HepG2 (cell line): ENCODE measurements around the gene CTNNA3. TPM values are rescaled to one million over a fixed set of nuclear protein-coding genes. Genes with fewer than 3 reads are reported as not detected.

Source experiments
- ATAC-seq: fragments of 200-7000 bp; cut with Tn5 transposase; 3 replicates; pipeline ENCODE4 v1.9.1; 2020; ENCODE audit warnings: mild to moderate bottlenecking, moderate library complexity
- BruUV-seq: library from RNA; stranded (reverse); fragments of 400-500 nt; replicated peaks from 2 replicates; lab custom pipeline; 2021; lab: Mats Ljungman, UMichigan
- CTCF ChIA-PET: fragments of 300-600 bp; formaldehyde crosslinking; extraction: SDS; loops from one replicate; lab custom pipeline; 2021; ENCODE audit warnings: low total read pairs, inconsistent platforms, low intra/inter-chr PET ratio; lab: Yijun Ruan, JAX
- POLR2A ChIA-PET: fragments of 350-600 bp; sonication (Branson Sonifier 250); formaldehyde crosslinking; loops from one replicate; lab custom pipeline; 2020; ENCODE audit warnings: antibody characterized with exemption, inconsistent platforms; lab: Yijun Ruan, JAX
- DNase-seq: peaks from one replicate; pipeline ENCODE4 v3.0.0-alpha.2; 2015; ENCODE audit warnings: low spot score
- FAIRE-seq: peaks from 3 replicates; lab custom pipeline; 2011; peaks lifted over from hg19 to GRCh38; lab: Jason Lieb, UNC
- H2AFZ ChIP-seq: one replicate; pipeline ENCODE4 v1.6.1; 2011; ENCODE audit warnings: low read length, inconsistent platforms
- H3K27ac ChIP-seq: fragments of 300-600 bp; 3 replicates; pipeline ENCODE4 v1.8.0; 2011; ENCODE audit warnings: mixed run types, mild to moderate bottlenecking, mixed read lengths, low read length, inconsistent platforms; ENCODE audit not compliant: insufficient read depth; ENCODE audit errors: extremely low read length
- H3K27me3 ChIP-seq, 2 experiments: fragments of 200-600 bp in 1 of 2; 2 replicates in 1 of 2; 3 replicates in 1 of 2; pipeline versions ENCODE4 v1.6.0 to v1.8.0; 2011; ENCODE audit warnings: low read length in 2 of 2, mild to moderate bottlenecking in 2 of 2, moderate library complexity in 2 of 2, inconsistent platforms in 1 of 2; ENCODE audit not compliant: insufficient read depth in 2 of 2, control insufficient read depth in 1 of 2
- H3K36me3 ChIP-seq, 2 experiments: fragments of 200-600 bp in 1 of 2; replicated peaks in 1 of 2; 2 replicates in 1 of 2; 3 replicates in 1 of 2; pipeline versions ENCODE4 v1.5.1 to v1.8.0; 2011; ENCODE audit warnings: low read length in 2 of 2, inconsistent platforms in 1 of 2; ENCODE audit not compliant: insufficient read depth in 2 of 2, control insufficient read depth in 1 of 2
- H3K4me1 ChIP-seq: 2 replicates; pipeline ENCODE4 v1.5.1; 2012; ENCODE audit warnings: low read length, inconsistent platforms; ENCODE audit not compliant: insufficient read depth
- H3K4me2 ChIP-seq: 2 replicates; pipeline ENCODE4 v1.6.0; 2011; ENCODE audit warnings: low read depth, low read length, inconsistent platforms
- H3K4me3 ChIP-seq, 3 experiments: fragments of 200-600 bp in 1 of 3; sonication (generic), shearing (Covaris generic) in 1 of 3; replicated peaks in 1 of 3; 2 replicates each; pipeline ENCODE4 v1.5.1; 2011 to 2016; ENCODE audit warnings: low read length in 3 of 3, inconsistent platforms in 2 of 3, low read depth in 2 of 3, mild to moderate bottlenecking in 2 of 3, control low read depth in 1 of 3, mixed read lengths in 1 of 3; ENCODE audit not compliant: insufficient read depth in 1 of 3
- H3K79me2 ChIP-seq: one replicate; pipeline ENCODE4 v1.6.1; 2011; ENCODE audit warnings: low read length, inconsistent platforms; ENCODE audit not compliant: insufficient read depth
- H3K9ac ChIP-seq: 2 replicates; pipeline ENCODE4 v1.6.0; 2011; ENCODE audit warnings: mild to moderate bottlenecking, low read depth, low read length, inconsistent platforms; ENCODE audit not compliant: insufficient read depth
- H3K9me3 ChIP-seq: 2 replicates; pipeline ENCODE4 v1.5.1; 2012; ENCODE audit warnings: mild to moderate bottlenecking, low read length
- H4K20me1 ChIP-seq: 2 replicates; pipeline ENCODE4 v1.6.0; 2011; ENCODE audit warnings: inconsistent platforms, mild to moderate bottlenecking, low read length, moderate library complexity; ENCODE audit not compliant: insufficient read depth
- BRD4 ChIP-seq: sonication (generic); formaldehyde crosslinking; IDR thresholded peaks from 2 replicates; pipeline ENCODE4 v1.4.0; 2020; ENCODE audit warnings: missing genetic modification reagents
- HOXA7 ChIP-seq: sonication (generic); formaldehyde crosslinking; IDR thresholded peaks from 2 replicates; pipeline ENCODE4 v1.8.1; 2022; ENCODE audit warnings: mild to moderate bottlenecking, missing genetic modification reagents, moderate library complexity
- KAT2B ChIP-seq: fragments of 150-350 bp; IDR thresholded peaks from 2 replicates; pipeline ENCODE4 v1.6.1; 2014; ENCODE audit warnings: low read depth, low read length, borderline replicate concordance
- NBN ChIP-seq: fragments of 450-650 bp; conservative IDR thresholded peaks from 2 replicates; pipeline ENCODE4 v1.6.1; 2017
- NFRKB ChIP-seq: fragments of 450-650 bp; IDR thresholded peaks from 2 replicates; pipeline ENCODE4 v1.6.1; 2017
- THYN1 ChIP-seq: sonication (generic); formaldehyde crosslinking; IDR thresholded peaks from 2 replicates; pipeline ENCODE4 v1.8.1; 2023; ENCODE audit warnings: low read depth, mild to moderate bottlenecking, moderate library complexity, missing genetic modification reagents, borderline replicate concordance
- ZNF205 ChIP-seq: IDR thresholded peaks from 2 replicates; pipeline ENCODE4 v1.6.1; 2018; ENCODE audit warnings: missing biosample characterization, missing genetic modification reagents
- ZNF207 ChIP-seq: fragments of 450-650 bp; IDR thresholded peaks from 2 replicates; pipeline ENCODE4 v1.6.1; 2016; ENCODE audit warnings: antibody characterized with exemption, borderline replicate concordance
- ZNF235 ChIP-seq: sonication (generic); formaldehyde crosslinking; IDR thresholded peaks from 2 replicates; pipeline ENCODE4 v1.8.1; 2023; ENCODE audit warnings: mild to moderate bottlenecking, missing genetic modification reagents, borderline replicate concordance
- ZNF274 ChIP-seq: sonication (generic); formaldehyde crosslinking; IDR thresholded peaks from 2 replicates; pipeline ENCODE4 v1.5.1; 2020; ENCODE audit warnings: mild to moderate bottlenecking, missing genetic modification reagents
- ZNF775 ChIP-seq: sonication (generic); formaldehyde crosslinking; IDR thresholded peaks from 2 replicates; pipeline ENCODE4 v1.4.0; 2020; ENCODE audit warnings: missing genetic modification reagents, mild to moderate bottlenecking, moderate library complexity, borderline replicate concordance
- WGBS: methylation state at CpG from one replicate; pipeline ENCODE4 v1.1.6; 2017; ENCODE audit warnings: low lambda C conversion rate; 5-methylcytosine and 5-hydroxymethylcytosine counted together
- in situ Hi-C: cut with HindIII; loops from 2 replicates; pipeline ENCODE4 v1.10.0; 2017; ENCODE audit warnings: low pct_unique_long_range_greater_than_20kb; ENCODE audit not compliant: extremely low pct_ligation_motif_present
- intact Hi-C: fragments of 100-400 bp; cut with micrococcal nuclease; formaldehyde crosslinking; loops from one replicate; pipeline ENCODE4 v1.10.0; 2022; ENCODE audit not compliant: unreplicated experiment
- polyA plus RNA-seq, 8 experiments: library from polyadenylated mRNA; depleted of rRNA in 3 of 8; stranded (reverse) in 7 of 8; unstranded in 1 of 8; fragments of >200 nt; fragmentation: Illumina TruSeq in 4 of 8; extraction: Trizol in 4 of 8; gene quantifications; 2 replicates each; pipeline versions ENCODE4 v1.2.1 to v1.2.3, GENCODE V29; 2011 to 2016; ENCODE audit warnings: low read depth in 4 of 8, missing spikeins in 1 of 8, mixed read lengths in 1 of 8; ENCODE audit not compliant: insufficient read depth in 1 of 8
- total RNA-seq, 5 experiments: library from RNA; depleted of rRNA; stranded (reverse); fragments of >200 nt; fragmentation: Illumina TruSeq; extraction: Trizol; gene quantifications; 2 replicates each; pipeline ENCODE4 v1.2.3, GENCODE V29; 2016; ENCODE audit warnings: low read depth in 1 of 5
- TF ChIP-seq, protein P1 (sequence below): sonication (generic); formaldehyde crosslinking; IDR thresholded peaks from 2 replicates; pipeline ENCODE4 v1.4.0; 2020; ENCODE audit warnings: mild to moderate bottlenecking, missing genetic modification reagents
- TF ChIP-seq, protein P2 (sequence below): IDR thresholded peaks from 2 replicates; pipeline ENCODE4 v1.6.1; 2016; ENCODE audit warnings: low read depth, borderline replicate concordance
- TF ChIP-seq, protein P3 (sequence below): sonication (generic); formaldehyde crosslinking; IDR thresholded peaks from 2 replicates; pipeline ENCODE4 v1.5.1; 2020; ENCODE audit warnings: missing genetic modification reagents, mild to moderate bottlenecking, borderline replicate concordance

Gene CTNNA3
- total and polyA plus RNA-seq, 2 of the 13 experiments (the other 11 are each of a cell fraction or from before 2014, with no cell fraction given), result not detected

DNA sequence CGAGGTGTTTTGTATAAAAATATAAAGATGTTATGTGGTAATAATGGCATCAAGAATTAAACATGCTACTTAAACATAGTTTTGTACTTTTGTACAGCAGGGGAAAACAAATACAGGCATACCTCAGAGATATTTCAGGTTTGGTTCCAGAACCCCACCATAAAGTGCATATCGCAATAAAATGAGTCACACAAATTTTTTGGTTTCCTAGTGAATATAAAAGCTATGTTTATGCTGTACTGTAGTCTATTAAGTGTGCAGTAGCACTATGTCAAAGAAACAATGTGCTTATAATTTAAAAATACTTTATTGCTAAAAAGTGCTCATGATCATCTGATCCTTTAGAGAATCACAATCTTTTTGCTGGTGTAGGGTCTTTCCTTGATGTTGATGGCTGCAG lies 752.4 kb downstream of the CTNNA3 start:
- no peaks in the 10 kb centered on the region for H3K27me3 ChIP-seq
- H3K4me3 ChIP-seq, result no peak overlapping the region
- H3K79me2 ChIP-seq, result no peaks in the 10 kb centered on the region
- no peak overlapping the region for H3K4me2 ChIP-seq
- H3K9ac ChIP-seq, result no peak overlapping the region
- DNase-seq (no peak), ATAC-seq (no peak), FAIRE-seq (no peak)
- WGBS, result 20% methylated on average over 2 of the region's 2 CpGs
- no peaks in the 10 kb centered on the region for H3K4me1 ChIP-seq
- H3K36me3 ChIP-seq, result no peaks in the 10 kb centered on the region
- H3K27ac ChIP-seq, result no peak overlapping the region
- ChIA-PET POLR2A (no interaction called here), CTCF (no interaction called here)
- BruUV-seq, result no TSS peak
- H4K20me1 ChIP-seq, result no peaks in the 10 kb centered on the region
- H3K9me3 ChIP-seq, result no peaks in the 10 kb centered on the region
- no peak overlapping the region for H2AFZ ChIP-seq
- in situ Hi-C loops, result no loop called here
- intact Hi-C loops, result no loop called here
- TF ChIP-seq, protein P1, sequence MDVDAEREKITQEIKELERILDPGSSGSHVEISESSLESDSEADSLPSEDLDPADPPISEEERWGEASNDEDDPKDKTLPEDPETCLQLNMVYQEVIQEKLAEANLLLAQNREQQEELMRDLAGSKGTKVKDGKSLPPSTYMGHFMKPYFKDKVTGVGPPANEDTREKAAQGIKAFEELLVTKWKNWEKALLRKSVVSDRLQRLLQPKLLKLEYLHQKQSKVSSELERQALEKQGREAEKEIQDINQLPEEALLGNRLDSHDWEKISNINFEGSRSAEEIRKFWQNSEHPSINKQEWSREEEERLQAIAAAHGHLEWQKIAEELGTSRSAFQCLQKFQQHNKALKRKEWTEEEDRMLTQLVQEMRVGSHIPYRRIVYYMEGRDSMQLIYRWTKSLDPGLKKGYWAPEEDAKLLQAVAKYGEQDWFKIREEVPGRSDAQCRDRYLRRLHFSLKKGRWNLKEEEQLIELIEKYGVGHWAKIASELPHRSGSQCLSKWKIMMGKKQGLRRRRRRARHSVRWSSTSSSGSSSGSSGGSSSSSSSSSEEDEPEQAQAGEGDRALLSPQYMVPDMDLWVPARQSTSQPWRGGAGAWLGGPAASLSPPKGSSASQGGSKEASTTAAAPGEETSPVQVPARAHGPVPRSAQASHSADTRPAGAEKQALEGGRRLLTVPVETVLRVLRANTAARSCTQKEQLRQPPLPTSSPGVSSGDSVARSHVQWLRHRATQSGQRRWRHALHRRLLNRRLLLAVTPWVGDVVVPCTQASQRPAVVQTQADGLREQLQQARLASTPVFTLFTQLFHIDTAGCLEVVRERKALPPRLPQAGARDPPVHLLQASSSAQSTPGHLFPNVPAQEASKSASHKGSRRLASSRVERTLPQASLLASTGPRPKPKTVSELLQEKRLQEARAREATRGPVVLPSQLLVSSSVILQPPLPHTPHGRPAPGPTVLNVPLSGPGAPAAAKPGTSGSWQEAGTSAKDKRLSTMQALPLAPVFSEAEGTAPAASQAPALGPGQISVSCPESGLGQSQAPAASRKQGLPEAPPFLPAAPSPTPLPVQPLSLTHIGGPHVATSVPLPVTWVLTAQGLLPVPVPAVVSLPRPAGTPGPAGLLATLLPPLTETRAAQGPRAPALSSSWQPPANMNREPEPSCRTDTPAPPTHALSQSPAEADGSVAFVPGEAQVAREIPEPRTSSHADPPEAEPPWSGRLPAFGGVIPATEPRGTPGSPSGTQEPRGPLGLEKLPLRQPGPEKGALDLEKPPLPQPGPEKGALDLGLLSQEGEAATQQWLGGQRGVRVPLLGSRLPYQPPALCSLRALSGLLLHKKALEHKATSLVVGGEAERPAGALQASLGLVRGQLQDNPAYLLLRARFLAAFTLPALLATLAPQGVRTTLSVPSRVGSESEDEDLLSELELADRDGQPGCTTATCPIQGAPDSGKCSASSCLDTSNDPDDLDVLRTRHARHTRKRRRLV (CRISPR knock-in tag), result no peak
- TF ChIP-seq, protein P2, sequence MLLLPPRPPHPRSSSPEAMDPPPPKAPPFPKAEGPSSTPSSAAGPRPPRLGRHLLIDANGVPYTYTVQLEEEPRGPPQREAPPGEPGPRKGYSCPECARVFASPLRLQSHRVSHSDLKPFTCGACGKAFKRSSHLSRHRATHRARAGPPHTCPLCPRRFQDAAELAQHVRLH (CRISPR knock-in tag), result no peak
- TF ChIP-seq KAT2B, result no peak
- TF ChIP-seq HOXA7, result no peak
- TF ChIP-seq BRD4, result no peak
- TF ChIP-seq ZNF235, result no peak
- TF ChIP-seq ZNF775 (CRISPR knock-in tag), result no peak
- TF ChIP-seq NBN, result no peak
- TF ChIP-seq THYN1 (CRISPR knock-in tag), result no peak
- TF ChIP-seq ZNF205 (CRISPR knock-in tag), result no peak
- no peak for TF ChIP-seq NFRKB
- no peak for TF ChIP-seq ZNF274 (CRISPR knock-in tag)
- no peak for TF ChIP-seq ZNF207
- TF ChIP-seq, protein P3, sequence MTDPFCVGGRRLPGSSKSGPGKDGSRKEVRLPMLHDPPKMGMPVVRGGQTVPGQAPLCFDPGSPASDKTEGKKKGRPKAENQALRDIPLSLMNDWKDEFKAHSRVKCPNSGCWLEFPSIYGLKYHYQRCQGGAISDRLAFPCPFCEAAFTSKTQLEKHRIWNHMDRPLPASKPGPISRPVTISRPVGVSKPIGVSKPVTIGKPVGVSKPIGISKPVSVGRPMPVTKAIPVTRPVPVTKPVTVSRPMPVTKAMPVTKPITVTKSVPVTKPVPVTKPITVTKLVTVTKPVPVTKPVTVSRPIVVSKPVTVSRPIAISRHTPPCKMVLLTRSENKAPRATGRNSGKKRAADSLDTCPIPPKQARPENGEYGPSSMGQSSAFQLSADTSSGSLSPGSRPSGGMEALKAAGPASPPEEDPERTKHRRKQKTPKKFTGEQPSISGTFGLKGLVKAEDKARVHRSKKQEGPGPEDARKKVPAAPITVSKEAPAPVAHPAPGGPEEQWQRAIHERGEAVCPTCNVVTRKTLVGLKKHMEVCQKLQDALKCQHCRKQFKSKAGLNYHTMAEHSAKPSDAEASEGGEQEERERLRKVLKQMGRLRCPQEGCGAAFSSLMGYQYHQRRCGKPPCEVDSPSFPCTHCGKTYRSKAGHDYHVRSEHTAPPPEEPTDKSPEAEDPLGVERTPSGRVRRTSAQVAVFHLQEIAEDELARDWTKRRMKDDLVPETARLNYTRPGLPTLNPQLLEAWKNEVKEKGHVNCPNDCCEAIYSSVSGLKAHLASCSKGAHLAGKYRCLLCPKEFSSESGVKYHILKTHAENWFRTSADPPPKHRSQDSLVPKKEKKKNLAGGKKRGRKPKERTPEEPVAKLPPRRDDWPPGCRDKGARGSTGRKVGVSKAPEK (CRISPR knock-in tag), result no peak
